Activated CD4-positive, alpha-beta T cell treated with anti-CD3 and anti-CD28 coated beads, Interleukin-2, amount 50 U/mL, for 48 hours (primary cell): Measurements from ENCODE around the gene PARP12.

Experiments used
- DNase-seq, 2 experiments: peaks; one replicate each; pipeline ENCODE4 v3.0.0-alpha.2; 2020

Gene PARP12

DNA sequence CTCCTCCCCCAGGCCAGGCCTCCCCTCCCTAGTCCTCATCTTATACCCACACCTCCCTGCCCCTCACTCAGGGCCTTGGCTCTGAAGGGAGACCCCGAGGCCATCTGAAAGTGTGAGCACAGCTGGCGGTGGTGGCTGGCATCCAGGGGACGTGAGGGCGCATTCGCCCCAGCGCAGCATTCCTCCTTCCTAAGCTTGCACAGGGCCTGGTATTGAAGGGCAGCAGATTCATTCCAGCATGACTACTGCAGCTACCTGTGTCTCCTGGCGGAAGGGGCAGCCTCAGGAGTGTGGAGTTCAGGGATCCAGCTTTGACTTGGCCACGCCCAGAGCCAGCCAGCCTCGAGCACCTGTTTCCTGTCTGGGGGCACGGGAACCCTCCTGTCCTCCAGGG is 72.6 kb downstream of the PARP12 start:
- DNase-seq, result no peak

DNA sequence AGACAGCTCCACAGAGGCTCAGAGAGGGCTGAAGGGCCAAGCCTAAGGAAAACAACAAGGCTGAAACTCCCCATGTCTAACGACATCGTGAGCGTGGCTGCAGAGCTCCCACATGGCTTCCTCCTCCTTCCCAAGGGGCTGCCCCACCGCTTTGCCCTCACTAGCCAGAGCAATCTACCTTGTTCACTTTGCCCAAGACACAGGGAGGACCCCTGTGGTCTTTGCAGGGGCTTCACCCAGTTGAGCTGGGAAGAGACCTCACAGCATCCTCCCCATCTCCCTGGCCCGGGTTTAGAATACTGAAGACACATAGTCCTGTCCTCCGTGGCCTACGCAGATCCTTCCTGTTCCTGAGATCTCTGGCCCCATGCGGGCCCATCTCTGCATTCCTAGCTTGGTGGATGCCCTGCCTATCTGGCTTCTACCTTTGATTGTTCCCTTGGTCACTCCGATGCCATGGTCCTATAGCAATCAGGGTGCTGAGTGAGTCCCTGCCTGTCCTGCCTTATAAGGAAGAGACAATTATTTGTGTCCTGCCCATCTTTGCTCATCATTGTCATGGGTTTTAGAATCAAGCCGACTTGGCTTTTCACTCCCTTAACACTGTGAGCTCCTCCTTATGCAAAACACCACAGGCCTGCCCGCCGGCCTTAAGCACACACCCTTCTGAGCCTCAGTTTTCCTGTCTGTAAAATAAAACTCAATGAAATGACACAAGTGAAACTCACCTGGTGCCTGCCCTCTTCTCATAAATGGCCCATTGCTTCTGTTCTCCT is 73.2 kb downstream of the PARP12 start:
- no peak for DNase-seq

DNA sequence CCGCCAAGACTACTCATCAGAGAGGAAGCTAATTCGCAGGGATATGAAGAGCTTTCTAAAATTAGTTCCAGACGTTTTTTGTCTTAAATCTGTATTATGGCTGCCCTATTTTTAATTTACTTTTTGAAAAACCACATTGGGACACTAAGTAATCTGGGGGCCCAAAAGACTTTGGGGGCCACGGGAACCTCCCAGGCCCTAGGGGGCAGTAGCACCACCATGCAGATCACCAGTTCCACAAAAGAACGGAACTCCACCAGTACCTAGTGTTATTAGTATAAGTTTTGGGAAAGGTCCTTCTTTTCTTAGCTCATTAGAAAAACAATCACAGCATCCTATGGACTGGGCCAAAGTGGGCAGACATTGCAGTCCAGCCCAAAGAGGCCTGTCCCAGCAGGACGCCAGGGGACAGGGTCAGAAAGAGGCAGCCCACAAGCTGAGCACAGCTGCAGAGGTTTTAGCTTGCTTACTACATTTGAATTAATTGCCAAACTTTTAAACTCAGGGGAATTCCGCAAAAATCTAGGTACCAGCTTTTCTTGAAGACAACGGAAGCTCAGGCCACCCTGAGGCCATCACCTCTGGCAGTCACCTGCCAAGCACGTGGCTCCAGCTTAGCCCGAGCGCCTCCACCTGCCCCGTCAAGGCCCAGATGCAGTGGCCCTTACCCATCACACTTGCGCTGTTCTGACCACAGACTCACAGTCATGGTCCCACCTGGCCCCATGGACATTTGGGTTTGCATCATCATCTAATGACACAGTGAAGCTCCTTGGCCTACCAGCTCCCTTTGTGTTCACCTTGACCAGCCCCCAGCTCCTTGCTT is 74.8 kb downstream of the PARP12 start:
- no peak for DNase-seq

DNA sequence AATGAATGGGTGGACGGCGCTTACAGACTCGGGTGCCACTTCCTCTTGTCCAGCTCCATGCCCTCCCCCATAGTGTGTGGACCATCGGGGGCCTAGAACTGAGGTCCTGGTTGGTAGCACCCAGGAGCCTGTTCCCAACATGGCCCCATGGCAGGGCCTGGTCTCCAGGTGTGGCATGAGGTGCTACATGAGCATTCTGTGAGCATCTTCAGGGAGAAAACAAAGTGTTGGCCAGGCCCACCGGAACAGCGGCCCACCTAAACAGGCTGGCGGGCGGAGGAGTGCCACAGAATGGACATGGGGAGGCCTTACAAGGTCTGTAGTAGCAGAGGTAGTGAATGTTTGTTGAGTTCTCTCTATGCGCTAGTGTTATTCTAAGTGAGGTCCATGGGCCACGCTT is 76.9 kb downstream of the PARP12 start:
- no peak for DNase-seq

DNA sequence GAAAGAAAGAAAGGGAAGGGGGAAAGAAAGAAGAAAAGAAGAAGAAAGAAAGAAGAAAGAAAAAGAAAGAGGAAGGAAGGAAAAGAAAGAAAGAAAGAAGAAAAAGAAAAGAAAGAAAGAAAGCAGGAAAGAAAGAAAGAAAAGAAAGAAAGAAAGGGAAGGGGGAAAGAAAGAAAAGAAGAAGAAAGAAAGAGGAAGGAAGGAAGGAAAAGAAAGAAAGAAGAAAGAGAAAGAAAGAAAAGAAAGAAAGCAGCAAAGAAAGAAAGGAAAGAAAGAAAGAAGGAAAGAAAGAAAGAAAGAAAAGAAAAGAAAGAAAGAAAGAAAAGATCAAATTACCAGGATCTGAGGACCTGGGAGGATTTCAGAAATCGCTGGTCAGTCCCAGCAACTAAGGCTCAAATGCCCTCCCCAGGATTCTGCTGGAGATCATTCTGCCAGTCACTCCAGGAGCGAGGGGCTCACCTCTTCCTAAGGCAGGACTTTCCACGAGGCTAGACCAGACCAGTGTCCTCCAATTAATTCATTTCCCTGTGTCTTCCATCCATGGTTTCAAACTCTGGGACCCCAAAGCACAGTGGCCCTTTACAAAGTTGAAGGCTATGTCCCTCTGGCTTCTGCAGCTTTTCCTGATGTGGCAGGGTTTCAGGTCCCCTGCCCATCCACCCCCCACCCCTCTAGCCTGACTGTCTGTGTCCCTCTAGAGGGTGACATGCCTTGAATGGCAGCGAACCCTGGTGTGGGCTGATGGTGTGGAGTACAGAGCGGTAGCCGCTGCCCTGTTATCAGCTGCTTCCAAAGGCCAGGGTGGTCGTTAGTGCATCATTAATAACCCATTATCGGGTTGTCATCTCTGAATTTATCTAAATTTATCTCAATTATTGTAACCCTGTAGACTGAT is 77.9 kb downstream of the PARP12 start:
- DNase-seq, result no peak

DNA sequence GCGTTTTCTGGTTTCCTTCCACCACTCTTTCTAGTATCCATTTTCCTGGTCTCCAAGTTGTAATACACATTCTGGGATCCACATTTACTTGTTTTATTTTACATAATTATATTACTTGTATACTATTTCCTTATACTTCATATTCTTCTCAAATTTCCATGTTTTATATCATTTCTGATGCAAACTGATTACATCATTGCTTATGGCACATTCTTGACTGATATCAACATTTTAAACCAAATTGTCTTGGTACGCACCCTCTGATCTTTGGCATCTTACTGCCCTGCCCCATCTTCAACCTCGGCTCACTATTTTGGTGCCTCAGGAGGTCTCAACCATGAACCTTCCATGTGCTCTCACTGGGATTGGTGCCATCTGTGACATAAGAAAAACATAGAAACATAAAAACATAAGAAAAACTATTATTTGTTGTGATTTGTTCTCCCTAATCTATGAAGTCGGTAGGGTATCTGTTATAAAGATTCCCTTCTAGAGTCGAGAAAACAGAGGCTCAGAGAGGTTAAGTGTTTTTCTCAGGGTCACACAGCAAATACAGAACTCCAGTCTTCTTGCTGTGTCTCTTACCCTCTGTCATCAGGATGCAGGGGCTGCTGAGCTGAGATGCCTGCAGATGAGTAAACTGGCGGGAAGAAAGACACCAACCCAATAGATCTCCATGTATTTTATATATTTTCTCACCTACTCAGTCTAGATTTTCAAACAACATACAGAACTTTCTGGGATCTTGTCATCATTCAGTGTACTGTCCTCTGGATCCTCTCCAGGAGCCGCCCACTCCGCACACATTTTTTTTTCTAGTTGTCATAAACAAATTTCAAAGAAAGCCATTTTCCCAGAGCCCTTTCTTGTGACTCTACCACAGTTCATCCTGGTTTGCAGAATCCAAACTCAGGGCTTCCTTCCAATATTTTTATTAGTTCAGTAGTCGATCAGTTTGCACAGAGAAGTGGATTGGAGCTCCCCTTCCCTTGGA is 79.5 kb downstream of the PARP12 start:
- DNase-seq, result no peak

DNA sequence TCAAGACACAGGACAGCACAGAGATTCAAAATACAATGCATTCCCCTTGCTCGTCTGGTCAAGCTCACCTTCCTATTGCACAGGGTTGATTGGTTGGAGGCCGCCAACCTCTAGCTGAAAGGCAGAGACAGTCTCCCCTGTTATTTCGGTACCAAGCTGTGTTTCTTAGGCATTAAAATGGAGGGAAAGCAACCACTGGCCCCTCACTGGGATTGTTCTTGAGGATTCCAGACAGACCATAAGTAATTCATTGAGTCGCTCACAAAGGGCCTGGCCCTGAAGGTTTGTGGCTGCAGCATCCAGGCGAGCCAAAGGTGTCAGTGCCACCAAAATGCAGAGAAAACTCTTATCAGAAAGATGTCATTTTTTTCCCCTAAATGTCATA is 81.2 kb downstream of the PARP12 start:
- no peak for DNase-seq

DNA sequence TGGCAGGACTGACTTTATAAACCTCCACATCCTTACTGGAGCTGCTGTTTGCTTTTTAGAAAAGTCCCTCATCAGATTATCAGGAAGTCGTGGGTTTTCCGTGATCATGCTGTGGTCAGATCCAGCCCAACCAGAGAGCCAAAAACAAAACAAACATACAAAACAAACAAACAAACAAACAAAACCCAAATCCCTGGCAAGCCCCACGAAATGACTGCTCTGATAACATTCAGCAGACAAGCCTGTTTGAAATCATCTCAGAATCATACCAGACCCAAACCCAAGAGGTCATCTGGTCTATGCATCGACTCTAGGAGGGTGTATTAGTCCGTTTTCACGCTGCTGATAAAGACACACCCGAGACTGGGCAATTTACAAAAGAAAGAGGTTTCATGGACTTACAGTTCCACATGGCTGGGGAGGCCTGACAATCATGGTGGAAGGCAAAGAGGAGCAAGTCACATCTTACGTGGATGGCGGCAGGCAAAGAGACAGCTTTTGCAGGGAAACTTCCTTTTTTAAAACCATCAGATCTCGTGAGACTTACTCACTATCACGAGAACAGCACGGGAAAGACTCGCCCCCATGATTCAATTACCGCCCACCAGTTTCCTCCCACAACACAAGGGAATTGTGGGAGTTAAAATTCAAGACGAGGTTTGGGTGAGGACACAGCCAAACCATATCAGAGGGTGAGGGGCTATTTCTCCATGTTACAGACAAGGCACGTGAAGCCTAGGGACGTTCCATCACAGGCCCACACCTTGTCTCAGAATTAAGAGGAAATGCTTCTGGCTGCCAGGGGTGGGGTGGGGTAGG is 85.7 kb downstream of the PARP12 start:
- no peak for DNase-seq

DNA sequence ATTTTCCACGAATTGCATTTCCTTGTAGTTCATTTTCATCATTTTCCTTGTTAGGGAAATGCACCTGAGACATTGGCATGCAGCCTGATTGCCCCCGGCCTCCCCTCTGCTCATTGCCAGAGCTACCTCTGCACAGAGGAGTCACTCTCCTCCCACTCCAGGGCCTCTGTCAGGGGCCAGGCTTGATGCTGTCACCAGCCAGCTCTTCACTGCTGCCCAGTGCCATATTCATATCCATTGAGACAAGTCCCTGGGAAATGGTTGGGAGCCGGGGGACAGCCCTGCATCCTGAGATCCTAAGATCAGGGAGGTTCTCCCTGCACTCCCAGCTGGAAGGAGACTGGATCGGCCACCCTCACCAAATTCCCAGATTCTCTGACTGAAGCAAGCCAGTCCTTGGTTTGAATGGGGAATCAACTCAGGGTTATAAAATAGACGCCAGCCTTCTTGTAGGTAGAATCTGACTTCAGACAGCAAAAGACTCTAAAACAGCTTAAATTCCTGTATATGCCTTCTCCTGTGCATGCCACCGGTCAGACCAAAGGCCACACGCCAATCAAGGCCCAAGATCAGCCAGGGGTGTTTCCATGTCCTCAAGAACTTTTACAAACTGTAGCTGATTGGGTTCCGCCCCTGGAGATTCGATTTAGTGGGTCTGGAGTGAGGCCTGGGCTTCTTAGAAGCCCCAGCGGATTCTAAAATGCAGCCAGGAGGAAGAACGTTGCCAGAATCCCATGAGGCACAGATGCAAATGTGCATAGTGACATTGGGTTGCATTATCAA is 86.5 kb downstream of the PARP12 start:
- DNase-seq, result no peak

DNA sequence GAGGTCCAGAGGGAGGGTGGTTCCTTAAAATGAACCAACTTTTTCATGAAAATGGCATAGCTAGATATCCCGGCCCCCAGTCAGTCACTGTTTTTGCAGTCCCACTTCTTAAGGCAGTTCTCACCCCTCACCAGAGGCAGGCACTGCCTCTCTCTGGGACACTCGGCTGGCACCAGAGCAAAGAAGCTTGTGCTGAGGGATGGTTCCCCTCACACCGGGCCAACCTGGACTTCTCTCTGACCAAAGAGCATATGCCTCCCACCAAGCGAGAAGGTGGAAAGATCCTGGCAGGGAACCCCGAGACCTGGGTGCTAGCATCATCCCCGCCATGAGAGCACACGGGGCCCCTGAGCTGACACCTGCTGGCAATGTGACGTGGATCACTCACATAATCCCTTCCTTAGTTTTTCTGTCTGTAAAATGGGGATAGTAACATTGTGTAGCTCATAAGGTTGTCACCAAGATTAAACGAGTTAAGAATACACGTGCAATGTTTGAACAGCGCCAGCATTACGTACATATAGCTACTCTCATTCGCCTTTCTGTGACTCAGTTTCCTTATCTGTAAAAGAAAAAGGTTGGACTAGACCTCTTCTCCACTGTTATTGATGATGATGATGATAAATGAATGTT is 88.5 kb downstream of the PARP12 start:
- no peak for DNase-seq
